Transverse colon (tissue), 4 donors: ENCODE results near the gene GLP1R.

ENCODE experiments used
- EP300 ChIP-seq: sonication (generic); formaldehyde crosslinking; IDR thresholded peaks from one replicate; pipeline ENCODE4 v1.6.1; 2017; ENCODE audit warnings: antibody characterized with exemption, low read depth
- POLR2A ChIP-seq: fragments of 450-650 bp; IDR thresholded peaks from one replicate; pipeline ENCODE4 v1.6.1; 2016; ENCODE audit warnings: antibody characterized with exemption, mild to moderate bottlenecking, moderate library complexity
- POLR2AphosphoS5 ChIP-seq, 3 donors: sonication (generic); formaldehyde crosslinking; IDR thresholded peaks; one replicate each; pipeline ENCODE4 v1.6.1; 2016; ENCODE audit warnings: antibody characterized with exemption in 3 of 3
- TF ChIP-seq, protein P1 (sequence below), 5 experiments: fragments of 200-600 bp in 3 of 5; fragments of 450-650 bp in 2 of 5; sonication (generic) in 3 of 5; IDR thresholded peaks; 1 replicate in 2 of 5; 2 replicates in 3 of 5; pipeline ENCODE4 v1.5.1; 2016 to 2017; ENCODE audit warnings: antibody characterized with exemption in 5 of 5, inconsistent platforms in 3 of 5, mild to moderate bottlenecking in 2 of 5, moderate library complexity in 1 of 5

DNA sequence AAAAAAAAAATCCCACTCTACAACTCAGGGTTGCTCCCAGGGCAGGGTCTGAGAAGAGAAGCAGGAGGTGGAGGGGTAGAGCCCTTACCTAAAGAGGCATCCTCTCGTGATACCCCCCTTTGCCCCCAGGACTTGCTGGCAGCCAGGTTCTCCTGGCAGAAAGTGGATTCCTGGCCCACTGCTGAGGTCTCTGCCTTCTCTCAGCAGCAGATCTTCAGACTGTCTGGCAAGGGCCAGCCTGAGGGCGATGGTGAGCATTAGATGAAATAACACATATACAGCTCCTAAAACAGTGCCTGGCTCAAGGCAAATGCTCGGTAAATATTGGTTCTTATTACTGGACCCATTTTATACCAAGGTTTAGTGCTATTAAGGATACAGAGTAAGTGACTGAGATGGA lies 4.8 kb upstream of the GLP1R start:
- TF ChIP-seq, protein P1, sequence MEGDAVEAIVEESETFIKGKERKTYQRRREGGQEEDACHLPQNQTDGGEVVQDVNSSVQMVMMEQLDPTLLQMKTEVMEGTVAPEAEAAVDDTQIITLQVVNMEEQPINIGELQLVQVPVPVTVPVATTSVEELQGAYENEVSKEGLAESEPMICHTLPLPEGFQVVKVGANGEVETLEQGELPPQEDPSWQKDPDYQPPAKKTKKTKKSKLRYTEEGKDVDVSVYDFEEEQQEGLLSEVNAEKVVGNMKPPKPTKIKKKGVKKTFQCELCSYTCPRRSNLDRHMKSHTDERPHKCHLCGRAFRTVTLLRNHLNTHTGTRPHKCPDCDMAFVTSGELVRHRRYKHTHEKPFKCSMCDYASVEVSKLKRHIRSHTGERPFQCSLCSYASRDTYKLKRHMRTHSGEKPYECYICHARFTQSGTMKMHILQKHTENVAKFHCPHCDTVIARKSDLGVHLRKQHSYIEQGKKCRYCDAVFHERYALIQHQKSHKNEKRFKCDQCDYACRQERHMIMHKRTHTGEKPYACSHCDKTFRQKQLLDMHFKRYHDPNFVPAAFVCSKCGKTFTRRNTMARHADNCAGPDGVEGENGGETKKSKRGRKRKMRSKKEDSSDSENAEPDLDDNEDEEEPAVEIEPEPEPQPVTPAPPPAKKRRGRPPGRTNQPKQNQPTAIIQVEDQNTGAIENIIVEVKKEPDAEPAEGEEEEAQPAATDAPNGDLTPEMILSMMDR (IDR thresholded peaks at IDR 0.05), result no peak
- TF ChIP-seq POLR2A (no peak), POLR2AphosphoS5 (IDR thresholded peaks at IDR 0.05) (no peak), EP300 (no peak)
